Measurements from ENCODE around the gene SUPT4H1.

The SUPT4H1 gene

DNA sequence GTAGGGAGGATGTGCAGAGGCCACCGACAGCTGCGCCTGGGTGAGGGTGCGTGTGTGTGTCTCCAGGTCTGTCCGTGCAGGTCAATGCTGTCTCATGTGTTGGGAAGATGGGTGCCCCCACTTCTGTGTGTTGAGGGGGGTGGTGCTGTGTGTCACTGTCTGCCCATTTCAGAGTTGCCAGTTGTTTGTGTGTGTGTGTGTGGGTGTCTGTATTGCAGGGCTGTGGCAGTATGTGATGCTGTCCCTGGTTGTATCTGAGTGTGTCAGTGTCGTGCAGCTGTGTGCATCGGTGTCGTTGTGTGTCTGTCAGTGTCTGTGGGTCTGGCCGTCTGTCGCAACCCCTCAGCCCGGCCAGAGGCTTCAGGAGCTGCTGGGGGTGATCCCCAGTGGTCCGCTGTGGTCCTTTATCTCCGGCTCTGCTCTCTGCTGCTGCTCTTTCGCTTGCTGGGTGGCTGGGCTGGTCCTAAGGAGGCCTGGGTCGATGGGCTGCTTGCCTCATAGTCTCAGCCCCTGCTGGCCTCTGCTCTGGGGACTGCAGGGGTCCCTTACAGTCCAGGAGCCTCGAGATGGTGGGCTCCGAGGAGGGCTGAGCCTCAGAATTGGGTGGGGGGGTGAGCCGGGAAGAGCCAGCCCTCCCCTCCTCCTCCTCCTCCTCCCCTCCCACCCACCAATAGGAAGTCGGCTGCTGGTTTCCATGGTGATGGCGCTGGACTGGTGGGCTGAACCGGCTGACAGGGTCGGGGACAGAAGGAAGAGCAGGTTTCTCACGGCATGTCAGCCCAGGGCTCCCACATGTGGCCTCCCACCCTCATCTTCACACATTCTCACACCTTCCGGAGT, 23.6 kb downstream of the SUPT4H1 start, which contains the start of gene TSPOAP1:
TSPOAP1 (minus strand) TSS at position 601 of the 840 bp plus-strand sequence. CDS start 875 bp downstream, outside the sequence.
- no peak for DNase-seq

DNA sequence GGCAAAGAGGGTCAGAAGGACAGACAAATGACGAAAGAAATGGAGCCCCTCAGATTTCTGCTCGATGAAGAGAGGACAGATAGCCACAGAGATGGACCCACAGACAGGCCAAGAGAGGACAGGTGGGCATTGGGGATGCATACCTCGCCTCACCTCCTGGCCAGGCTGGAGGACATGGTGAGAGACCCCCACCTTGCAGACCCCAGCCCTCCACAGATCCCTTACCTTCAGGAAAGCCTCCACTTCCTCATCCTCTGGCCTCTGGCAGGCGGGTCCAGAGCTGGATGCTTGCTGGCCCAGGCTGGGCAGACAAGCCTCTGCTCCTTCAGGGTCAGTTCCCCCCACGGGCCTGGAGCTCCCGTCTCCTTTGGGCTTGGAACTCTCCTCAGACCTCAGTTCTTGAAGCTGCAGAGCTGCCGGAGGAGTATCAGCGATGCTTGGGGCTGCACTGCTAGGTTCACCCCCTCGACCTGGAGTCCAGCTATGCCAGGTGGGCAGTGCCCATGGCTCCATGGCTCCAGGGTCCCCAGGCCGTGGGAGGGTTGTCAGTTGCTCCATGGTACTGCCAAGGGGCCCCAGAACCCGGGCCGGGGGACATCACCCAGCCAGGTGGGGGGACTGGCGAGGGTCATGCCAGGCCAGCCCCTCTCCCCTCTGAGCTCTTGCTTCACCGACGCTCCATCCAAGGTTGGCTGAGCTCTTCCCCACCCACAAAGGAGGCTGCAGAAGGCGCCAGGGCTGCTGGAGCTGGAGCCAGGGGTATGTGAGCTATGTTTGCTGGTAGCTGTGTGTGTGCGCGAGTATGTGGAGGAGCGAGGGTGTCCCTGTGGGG, 24.4 kb downstream of the SUPT4H1 start:
- no peak for DNase-seq

DNA sequence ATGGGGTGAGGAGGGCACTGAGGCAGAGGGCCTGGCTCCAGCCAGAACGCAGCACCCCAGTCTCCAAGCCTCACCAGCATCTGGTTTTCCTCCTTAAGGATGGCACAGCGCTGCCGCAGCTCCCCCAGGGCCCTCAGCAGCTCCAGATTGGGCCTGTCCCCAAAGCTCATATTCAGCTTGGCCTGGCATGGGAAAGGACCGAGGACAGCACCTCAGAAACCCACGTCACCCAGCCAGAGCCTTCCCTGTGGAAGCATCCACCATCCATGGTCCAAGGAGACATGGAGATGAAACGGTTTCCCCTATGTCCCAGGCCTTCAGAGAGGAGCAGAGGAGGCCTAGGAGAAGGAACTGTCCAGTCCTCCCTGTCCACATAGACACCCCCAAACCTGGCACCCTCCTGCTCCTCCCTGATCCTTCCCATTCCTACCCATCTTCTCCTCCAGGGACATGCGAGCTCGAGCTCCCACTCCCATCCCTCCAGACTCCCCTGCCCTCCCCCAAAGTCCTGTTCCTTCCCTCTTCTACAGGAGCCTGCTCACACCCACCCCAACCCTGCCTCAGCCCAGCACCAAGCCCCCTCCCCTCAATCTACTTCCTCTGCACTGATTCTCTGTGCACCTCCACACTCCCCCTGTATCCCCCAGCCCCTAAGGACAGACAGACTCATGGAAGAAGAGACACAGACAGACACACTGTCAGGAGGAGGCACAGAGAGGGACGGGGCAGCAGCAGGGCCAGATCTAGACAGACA, 25.2 kb downstream of the SUPT4H1 start:
- DNase-seq: no peak

DNA sequence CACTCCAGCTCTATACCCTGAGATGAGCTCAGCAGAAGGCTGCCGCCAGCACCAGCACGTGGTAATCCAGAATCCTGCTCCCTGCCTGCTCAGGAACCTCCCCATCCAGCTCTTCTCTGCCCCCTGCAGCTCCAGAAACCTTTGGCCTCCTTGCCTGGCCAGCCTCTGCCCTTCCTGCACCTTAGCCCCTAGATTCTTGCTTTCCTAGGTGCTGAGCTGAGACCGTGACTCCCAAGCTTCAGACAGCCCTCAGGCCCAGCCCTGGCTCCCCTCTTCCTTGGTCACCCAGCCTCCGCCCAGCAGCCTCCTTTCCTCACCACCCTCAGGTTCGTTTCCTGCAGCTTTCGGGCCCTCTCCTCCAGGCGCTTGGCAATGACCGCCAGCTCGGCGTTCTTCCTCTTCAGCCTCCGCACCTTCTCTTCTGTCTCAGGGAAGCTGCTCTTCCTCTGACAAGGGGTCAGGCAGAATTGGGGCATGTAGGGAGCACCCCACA, 26.0 kb downstream of the SUPT4H1 start:
- DNase-seq: no peak

DNA sequence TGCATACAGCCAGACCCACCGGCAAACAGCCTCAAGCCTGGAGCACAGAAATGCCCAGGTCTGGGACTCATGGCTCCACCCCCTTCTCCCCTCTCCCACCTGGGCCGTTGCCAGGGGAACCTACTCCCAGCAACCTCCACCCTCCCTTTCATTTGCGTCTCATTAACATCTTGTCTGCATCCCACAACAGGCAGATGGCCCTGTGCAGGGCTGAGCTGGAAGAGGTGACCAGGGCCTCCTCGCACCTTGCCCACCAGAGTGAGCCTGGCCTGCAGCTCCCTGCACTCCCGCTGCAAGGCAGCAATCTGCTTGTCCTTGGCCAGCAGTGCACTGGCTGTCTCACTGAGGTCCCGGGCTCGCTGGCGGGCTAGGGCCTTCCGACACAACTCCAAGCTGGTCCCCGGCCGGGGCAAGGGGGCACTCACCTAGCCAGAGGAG, 26.7 kb downstream of the SUPT4H1 start:
- DNase-seq: no peak

DNA sequence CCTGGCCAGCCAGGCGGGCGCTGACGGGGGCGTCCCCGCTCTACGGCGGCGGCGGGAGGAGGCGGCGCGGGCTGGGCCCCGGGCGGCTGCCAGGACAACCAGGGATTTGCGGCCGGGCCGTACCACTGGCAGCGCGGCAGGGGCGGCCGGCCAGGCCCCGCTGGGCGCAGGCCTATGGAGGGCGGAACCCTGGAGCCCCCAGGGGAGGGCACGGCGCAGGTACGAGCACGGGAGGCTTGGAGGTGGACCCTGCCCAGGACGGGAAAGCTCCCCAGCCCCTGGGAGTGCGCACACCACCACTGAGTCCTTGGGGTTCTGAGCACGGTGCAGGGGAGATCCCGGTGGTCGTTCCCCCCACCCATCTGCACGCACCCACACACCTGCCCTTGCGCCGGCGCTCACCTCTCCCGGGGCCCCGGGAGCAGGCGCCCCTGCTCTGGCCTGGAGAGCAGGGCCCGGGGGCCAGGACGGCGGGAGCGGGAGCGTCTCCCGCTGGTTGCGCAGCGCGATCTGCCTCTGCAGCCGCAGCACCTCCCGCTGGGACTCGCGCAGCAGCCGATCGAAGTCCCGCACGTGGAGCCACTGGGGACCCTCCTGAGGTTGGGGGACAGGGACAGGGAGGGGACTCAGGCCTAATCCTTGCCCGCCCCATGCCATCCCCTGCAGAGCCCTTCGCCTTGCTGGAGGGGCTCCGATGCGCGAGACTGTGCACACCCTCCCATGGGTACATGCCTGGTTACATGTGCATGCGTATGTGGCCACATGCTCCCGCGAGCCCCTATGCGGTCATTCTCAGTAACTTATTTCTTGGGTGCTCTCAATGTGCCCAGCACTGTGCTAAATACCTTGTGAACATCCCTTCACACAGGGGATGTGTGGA, 27.4 kb downstream of the SUPT4H1 start:
- DNase-seq: no peak

DNA sequence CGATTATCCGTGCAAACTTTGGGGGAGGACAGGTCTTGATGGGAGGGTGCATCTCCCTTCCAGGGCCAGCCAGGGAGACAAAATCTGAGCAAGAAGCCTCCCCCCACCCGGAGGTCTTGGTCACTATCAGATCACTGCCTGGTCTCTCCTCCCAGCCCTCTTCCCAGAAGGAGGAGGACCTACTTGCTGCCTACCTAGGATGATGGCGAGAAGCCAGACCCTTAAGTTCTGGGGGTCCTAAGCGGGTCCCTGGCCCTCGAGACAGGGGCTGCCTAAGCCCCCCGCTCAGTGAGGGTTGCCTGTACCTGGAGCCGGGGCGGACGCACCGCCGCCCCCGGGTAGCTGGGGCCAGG, 28.0 kb downstream of the SUPT4H1 start:
- no peak for DNase-seq

DNA sequence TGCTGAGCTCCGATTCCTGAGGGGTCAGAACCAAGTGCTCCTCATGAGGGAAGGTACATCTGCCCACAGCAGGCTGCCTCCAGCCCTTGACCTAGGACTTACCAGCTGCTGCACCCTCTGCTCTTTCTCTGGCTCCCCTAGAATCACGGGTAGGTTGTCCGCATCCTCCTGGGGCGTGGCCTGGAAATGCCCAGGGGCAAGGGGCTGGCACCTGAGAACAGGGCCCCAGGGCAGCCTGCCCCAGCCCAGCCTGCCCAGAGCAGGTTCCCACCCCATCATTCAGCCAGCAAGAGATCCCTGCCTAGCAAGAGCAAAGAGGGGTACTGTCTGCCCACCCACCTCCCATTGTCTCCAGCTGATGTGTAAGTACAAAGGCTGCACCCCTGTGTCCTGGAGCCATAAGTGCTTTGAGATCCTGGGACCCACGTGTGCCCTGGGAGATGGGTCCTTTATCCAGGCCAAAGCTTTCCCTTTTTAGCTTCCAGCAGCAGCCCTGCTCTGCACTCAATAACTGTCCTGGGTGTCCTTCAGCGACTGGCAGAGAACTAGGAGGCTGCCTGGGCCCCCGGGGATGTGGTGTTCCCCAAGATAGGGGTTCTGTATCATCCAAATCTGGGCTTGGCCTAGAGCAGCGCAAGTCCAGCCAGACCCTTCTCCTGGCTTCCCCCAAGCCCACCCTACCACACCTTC, 28.5 kb downstream of the SUPT4H1 start:
- no peak for DNase-seq

DNA sequence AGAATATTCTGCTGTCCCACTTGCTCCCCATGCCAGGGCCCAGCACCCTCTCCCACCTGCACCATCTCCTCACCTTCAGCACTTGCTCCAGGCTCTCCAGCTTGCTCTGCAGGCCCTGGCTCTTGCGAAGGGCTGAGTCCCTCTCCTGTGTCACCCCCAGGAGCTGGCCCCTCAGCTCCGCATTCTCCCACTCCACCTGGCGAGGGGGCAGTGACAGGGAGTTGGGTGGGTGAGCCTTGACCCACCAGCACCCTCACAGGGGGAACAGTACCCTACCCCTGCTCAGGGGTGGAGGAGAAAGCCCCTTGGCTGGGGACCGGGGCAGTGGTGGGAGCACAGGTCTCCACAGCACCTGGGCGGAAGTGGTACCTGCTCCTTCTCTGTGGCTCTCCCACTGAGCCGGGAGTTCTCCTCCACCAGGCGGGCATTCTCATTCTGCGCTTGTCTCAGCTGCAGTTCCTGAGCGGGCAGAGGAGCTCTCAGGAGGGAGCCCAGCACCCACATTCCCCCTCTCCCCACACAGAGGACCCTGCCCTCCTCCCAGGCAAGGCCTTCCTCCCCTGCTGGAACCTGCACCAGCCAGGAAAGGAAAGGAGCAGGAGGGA, 29.3 kb downstream of the SUPT4H1 start:
- no peak for DNase-seq

DNA sequence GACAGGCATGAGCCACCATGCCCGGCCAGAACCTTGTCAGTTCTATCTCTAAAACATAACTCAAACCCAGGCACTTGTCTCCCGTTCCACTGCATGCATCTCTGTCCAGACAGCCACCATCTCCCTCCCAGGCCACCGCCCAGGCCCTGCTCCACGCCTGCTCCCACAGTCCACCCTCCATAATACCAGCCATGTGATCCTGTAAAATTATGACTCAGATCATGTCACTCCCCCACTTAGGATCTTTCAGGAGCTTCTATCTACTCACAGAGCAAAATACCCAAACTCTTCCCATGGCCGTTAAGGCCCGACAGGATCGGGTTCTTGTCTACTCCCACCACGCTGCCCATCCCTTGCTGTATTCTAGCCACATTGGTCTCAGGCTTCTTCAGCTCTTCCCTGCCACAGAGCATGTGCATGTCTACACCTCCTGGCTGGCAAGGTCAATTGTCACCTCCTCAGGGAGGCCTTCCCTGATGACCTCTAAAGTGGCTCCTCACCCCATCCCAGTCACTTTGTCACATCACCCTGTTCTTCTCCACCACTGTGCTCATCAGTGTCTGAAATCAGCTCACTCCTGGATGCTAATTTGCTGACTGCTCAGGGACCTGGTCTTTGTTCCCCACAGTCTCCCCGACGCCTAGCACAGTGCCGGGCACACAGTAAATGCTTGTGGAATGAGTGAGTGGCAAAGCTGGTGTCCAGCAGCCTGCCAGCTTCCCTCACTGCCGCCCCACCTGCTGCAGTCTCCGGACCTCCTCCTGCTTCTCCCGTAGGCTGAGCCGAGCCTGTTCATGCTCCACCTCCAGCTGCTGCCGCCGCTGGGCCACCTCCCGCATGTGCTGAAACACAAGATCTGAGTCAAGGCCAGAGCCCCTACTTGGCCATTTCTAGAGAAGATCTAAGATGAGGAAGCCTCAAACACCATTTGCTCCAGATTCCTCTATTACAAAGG, 30.2 kb downstream of the SUPT4H1 start:
- DNase-seq: no peak

DNA sequence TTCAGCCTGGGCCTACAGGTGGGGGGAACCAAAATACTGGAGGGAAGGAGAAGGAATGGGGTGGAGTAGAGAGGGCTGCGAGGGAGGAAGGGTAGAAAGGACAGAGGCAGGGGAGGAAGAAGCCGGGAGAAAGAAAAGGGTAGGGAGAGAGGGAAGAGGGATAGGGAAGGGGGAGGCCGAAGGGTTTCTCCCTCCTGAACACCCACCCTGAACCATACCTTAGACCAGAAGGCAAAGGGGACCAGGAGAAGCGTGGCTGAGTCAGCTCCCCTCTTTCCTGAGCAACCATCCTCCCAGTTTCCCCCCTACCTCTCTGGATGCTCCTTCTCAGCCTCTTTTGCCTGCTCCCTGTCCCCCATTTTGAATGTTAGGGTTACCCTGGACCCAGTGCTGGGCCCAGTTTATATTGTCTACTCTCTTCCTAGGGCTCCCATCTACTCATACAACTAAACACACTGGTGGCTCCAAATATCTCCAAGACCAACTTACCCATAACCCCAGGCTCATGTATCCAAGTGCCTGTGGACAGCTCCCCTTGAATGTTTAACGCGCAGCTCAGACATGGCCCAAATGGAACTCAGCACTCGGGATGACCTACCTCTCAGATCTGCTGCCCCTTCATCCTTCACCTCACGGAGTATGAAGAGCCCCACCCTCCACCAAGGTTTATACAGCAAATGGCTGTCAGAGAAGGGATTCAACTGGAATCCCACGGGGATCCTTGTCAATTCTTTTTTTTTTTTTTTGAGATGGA, 31.3 kb downstream of the SUPT4H1 start:
- DNase-seq: no peak

DNA sequence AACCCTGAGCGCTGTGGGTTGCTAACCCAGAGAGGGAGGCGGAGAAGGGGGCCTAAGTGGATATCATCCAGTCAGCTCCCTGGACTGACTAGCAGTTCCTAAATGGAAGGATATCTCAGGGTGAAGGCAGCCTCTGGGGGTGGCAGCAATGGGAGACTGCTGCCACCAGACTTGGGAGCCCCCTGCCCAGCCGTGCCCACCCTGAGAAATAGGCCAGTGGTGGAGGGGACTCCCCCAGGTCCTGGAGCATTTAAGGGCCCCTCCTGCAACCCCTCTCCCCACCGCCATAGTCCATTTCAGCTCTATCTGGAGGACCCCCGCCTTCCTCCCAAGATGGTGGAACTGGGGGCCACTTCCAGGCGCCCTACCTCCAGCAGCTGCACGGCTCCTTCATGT, 31.8 kb downstream of the SUPT4H1 start:
- DNase-seq: no peak

DNA sequence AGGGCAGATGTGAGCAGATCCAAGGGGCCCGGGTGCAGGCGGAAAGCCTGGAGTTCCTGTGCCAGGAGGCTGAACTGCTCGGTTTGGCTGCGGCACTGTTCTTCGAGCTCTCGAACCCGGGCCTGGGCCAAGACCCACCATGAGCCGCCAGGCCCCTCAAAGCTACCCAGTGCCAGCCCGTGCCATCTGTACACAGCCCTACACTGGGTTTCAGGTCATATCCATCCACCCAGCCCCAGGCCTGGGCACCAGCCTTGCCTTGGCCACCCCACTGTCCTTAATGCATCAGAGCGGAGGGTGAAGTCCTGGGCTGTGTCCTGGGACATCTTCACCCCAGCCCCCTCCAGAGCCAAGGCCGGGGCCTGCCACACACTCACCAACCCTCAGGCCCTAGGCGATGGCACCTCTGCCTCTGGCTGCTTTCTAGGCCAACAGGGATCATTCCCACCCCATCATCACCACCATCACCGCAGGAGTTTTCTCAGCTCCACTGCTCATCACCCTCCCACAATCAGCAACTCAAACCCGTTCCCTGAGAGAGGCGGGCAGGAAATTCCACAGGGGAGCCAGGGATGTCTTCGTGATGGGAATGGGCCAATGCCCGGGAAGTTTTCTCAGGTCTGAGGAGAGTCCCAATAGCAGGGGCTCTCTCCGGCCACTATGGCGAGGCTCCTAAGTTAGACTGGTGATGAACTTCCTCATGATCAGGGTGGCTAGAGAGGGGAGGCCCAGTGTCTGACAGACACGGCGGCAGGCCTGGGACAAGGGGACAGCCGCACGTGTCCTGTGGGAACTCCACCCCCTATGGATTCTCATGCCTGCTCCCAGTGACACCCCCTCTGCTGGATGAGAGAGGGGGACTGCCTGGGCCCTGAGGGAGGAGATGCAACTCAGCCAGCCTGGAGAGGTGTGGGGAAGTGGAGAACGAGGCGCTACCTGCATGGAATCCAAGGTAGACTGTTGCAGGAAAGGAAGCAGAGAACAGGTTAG, 32.5 kb downstream of the SUPT4H1 start:
- no peak for DNase-seq

DNA sequence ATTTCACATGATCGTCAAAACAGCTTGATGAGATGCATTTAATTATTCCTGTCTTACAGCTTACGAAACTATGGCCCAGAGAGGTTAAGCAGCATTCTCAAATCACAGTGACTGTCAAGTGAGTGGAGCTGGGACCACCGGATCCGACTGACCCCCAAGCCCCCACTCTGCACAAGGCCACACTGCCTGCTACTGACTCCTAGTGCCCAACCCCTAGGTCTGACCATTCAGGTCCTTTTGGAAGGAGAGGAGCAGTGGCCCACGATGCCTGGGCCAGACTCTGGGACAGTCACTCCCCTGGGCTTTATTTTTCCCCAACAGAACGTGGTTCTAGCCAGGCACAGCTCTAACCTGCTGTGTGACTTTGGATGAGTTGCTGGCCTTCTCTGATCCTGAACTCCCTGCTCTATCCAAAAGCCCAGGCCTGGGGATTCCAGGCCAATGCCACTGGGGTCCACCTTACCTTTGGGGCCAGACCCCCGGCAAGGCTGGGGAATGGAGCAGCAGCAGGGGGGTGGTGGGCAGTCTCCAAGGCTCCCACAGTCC, 33.3 kb downstream of the SUPT4H1 start:
- DNase-seq: no peak

DNA sequence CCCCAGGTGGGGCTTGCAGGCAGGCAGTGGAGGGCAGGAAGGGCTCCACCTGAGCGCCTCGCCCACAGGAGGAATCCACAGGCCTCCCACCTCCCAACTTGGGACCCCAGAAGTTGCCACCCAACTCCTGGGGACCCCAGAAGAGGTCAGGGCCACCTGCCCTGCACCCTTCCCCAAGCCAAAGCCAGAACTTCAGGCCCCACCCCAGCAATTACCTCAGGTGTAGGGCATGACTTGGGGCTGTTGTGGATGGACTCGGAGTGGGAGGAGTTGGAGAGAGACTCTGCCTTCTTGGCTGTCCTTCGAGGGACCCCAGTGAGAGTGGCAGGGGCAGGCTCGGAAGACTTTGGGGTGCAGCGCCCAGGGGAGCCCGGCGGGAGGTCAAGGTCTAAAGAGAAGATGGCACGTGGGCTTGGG, 33.9 kb downstream of the SUPT4H1 start:
- no peak for DNase-seq

DNA sequence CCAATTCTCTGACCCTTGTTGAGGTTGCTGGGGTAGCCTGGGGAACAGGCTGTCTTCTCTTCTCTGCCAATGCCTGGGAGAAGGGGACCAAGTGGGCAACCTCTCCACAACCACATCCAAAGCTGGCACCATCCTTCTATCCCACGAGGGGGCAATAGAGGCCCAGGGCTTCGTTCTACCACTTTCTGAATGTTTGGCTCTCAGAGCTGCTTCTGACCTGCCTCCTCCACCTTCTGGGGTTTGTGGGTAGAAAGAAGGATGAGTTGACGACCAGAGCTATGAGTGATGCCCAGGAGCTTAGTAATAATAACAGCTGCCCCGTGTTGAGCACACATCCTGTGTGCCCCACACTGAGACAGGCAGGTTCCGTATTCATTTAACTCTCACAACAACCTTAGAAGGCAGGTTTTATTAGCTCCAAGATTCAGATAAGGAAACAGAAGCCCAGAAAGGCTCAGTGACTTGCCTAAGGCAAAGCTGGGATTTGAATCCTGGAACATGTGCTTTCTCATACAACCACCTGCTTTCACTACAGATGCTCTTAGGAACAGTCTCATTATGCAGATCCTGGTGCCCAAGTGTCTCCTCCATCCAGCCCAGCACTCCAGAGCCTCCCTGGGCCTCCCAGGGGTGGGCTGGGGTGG, 34.5 kb downstream of the SUPT4H1 start:
- no peak for DNase-seq
